Spinal cord (tissue), 10 donors: ENCODE measurements around the gene STK32B. TPM values are rescaled to one million over a fixed set of nuclear protein-coding genes. Genes with fewer than 3 reads are reported as not detected.
"Not testable (repeated sequence)": the region's sequence is repeated elsewhere in the genome, so short reads cannot be mapped to it uniquely, and the experiment has no call there.

ENCODE experiments used
- DNase-seq, 6 donors: peaks; one replicate each; pipeline versions ENCODE4 v3.0.0 to v3.0.0-alpha.2; 2013 to 2015; ENCODE audit warnings: low spot score in 6 of 6, low read depth in 4 of 6
- H3K27ac ChIP-seq: one replicate; pipeline ENCODE4 v1.5.1; 2013; ENCODE audit warnings: low read depth, low read length, control low read depth
- H3K27me3 ChIP-seq: one replicate; pipeline ENCODE4 v1.6.1; 2013; ENCODE audit warnings: low read length; ENCODE audit not compliant: control insufficient read depth, insufficient read depth
- H3K36me3 ChIP-seq: one replicate; pipeline ENCODE4 v1.6.1; 2013; ENCODE audit warnings: low read length; ENCODE audit not compliant: control insufficient read depth, insufficient read depth
- H3K4me1 ChIP-seq: one replicate; pipeline ENCODE4 v1.6.1; 2013; ENCODE audit warnings: low read length; ENCODE audit not compliant: control insufficient read depth, insufficient read depth
- H3K4me3 ChIP-seq: one replicate; pipeline ENCODE4 v1.5.1; 2013; ENCODE audit warnings: low read depth, low read length, control low read depth
- H3K9me3 ChIP-seq: one replicate; pipeline ENCODE4 v1.6.1; 2013; ENCODE audit warnings: low read length; ENCODE audit not compliant: control insufficient read depth, insufficient read depth
- WGBS: methylation state at CpG from one replicate; pipeline ENCODE4 v1.1.5; 2013; ENCODE audit warnings: missing lambda C conversion rate; ENCODE audit not compliant: insufficient coverage; 5-methylcytosine and 5-hydroxymethylcytosine counted together
- polyA plus RNA-seq, 2 donors: library from polyadenylated mRNA; unstranded; fragments of 120-200 nt; gene quantifications; one replicate each; pipeline ENCODE4 v1.2.1, GENCODE V29; 2013; ENCODE audit not compliant: insufficient read length in 2 of 2
- total RNA-seq, 2 donors: library from RNA; depleted of rRNA in 1 of 2; stranded (reverse); fragments of 120-200 nt in 1 of 2; fragments of >200 nt in 1 of 2; gene quantifications; one replicate each; pipeline versions ENCODE4 v1.2.3 to v1.2.4, GENCODE V29; 2013 to 2014
- donor health status: healthy.

The STK32B gene
- total and polyA plus RNA-seq, 4 donors, result 7.0 to 25.6 (median 19.0) TPM

GRCh38 chr4:5429747-5430146, 378.5 kb downstream of the STK32B start:
- Histone ChIP-seq H3K27ac (no peak overlapping the region), H3K4me1 (no peaks in the 10 kb centered on the region), H3K36me3 (no peaks in the 10 kb centered on the region), H3K4me3 (no peak overlapping the region), H3K9me3 (no peaks in the 10 kb centered on the region), H3K27me3 (no peaks in the 10 kb centered on the region)
- DNase-seq, result no peak

- Histone ChIP-seq H3K36me3 (no peaks in the 10 kb centered on the region), H3K27me3 (no peaks in the 10 kb centered on the region), H3K27ac (no peak overlapping the region), H3K4me3 (no peak overlapping the region), H3K9me3 (no peaks in the 10 kb centered on the region), H3K4me1 (no peaks in the 10 kb centered on the region)
- DNase-seq, result no peak
- 93% methylated on average over 4 of the region's 5 CpGs for WGBS
Measured at GRCh38 chr4:5433196-5433595, 381.9 kb downstream of the STK32B start.

- peak in 1 of 6 donors; percentile 41 for DNase-seq
- WGBS, result 39% methylated on average over 5 of the region's 5 CpGs
Measured at GRCh38 chr4:5435201-5435600, 383.9 kb downstream of the STK32B start.

GRCh38 chr4:5435823-5436222, 384.5 kb downstream of the STK32B start:
- Histone ChIP-seq H3K27ac (no peak overlapping the region), H3K4me3 (no peak overlapping the region), H3K4me1 (no peaks in the 10 kb centered on the region), H3K27me3 (no peaks in the 10 kb centered on the region), H3K36me3 (no peaks in the 10 kb centered on the region), H3K9me3 (no peaks in the 10 kb centered on the region)
- no peak for DNase-seq
- WGBS, result 94% methylated on average over 4 of the region's 4 CpGs

More at GRCh38 chr4:5435201-5435600, 383.9 kb downstream of the STK32B start:
- Histone ChIP-seq H3K27ac (no peak overlapping the region), H3K4me1 (no peaks in the 10 kb centered on the region), H3K36me3 (no peaks in the 10 kb centered on the region), H3K4me3 (no peak overlapping the region), H3K27me3 (no peaks in the 10 kb centered on the region), H3K9me3 (no peaks in the 10 kb centered on the region)

- WGBS, result 93% methylated on average over 14 of the region's 31 CpGs
- H3K27ac ChIP-seq, H3K9me3 ChIP-seq, H3K4me1 ChIP-seq, H3K36me3 ChIP-seq, H3K4me3 ChIP-seq, DNase-seq, H3K27me3 ChIP-seq: not testable (repeated sequence)
Measured at GRCh38 chr4:5443976-5444802, 392.9 kb downstream of the STK32B start.

- DNase-seq, result no peak
- no peak overlapping the region for H3K27ac ChIP-seq
- H3K4me1 ChIP-seq, result no peaks in the 10 kb centered on the region
- H3K9me3 ChIP-seq, result no peaks in the 10 kb centered on the region
- no peaks in the 10 kb centered on the region for H3K27me3 ChIP-seq
- 83% methylated on average over 6 of the region's 10 CpGs for WGBS
- H3K4me3 ChIP-seq, result no peak overlapping the region
- H3K36me3 ChIP-seq, result no peaks in the 10 kb centered on the region
Measured at GRCh38 chr4:5444918-5445517, 393.7 kb downstream of the STK32B start.

GRCh38 chr4:5446595-5447226, 395.4 kb downstream of the STK32B start:
- no peaks in the 10 kb centered on the region for H3K9me3 ChIP-seq
- DNase-seq, result no peak
- 83% methylated on average over 14 of the region's 17 CpGs for WGBS
- no peaks in the 10 kb centered on the region for H3K27me3 ChIP-seq
- H3K36me3 ChIP-seq, result no peaks in the 10 kb centered on the region
- H3K4me1 ChIP-seq, result no peaks in the 10 kb centered on the region
- H3K4me3 ChIP-seq, result no peak overlapping the region
- H3K27ac ChIP-seq, result no peak overlapping the region

- DNase-seq, result no peak
- Histone ChIP-seq H3K4me3 (no peak overlapping the region), H3K36me3 (no peaks in the 10 kb centered on the region), H3K27ac (no peak overlapping the region), H3K9me3 (no peaks in the 10 kb centered on the region), H3K27me3 (no peaks in the 10 kb centered on the region), H3K4me1 (no peaks in the 10 kb centered on the region)
- WGBS, result no CpG with 5 or more reads among the region's 3 CpGs
Measured at GRCh38 chr4:5447755-5448154, 396.5 kb downstream of the STK32B start.

- no peak overlapping the region for H3K27ac ChIP-seq
- peak in 1 of 6 donors; percentile 70 for DNase-seq
- WGBS, result 32% methylated on average over 6 of the region's 10 CpGs
Measured at GRCh38 chr4:5448221-5448620, 396.9 kb downstream of the STK32B start.

More at GRCh38 chr4:5448221-5448620, 396.9 kb downstream of the STK32B start:
- Histone ChIP-seq H3K27me3 (no peaks in the 10 kb centered on the region), H3K4me1 (no peaks in the 10 kb centered on the region), H3K4me3 (no peak overlapping the region), H3K9me3 (no peaks in the 10 kb centered on the region), H3K36me3 (no peaks in the 10 kb centered on the region)
